AG04450 (cell line): Measurements from ENCODE around the gene SPATA19. TPM values are rescaled to one million over a fixed set of nuclear protein-coding genes. Genes with fewer than 3 reads are reported as not detected.

Experiments
- CTCF ChIA-PET: fragments of 300-600, 350-600 bp; formaldehyde crosslinking; extraction: SDS; loops from one replicate; lab custom pipeline; 2022; ENCODE audit warnings: antibody characterized with exemption, inconsistent platforms; lab: Charles Lee
- POLR2A ChIA-PET: fragments of 350-600 bp; formaldehyde crosslinking; extraction: SDS; loops from one replicate; lab custom pipeline; 2021; ENCODE audit warnings: antibody characterized with exemption, inconsistent platforms; lab: Yijun Ruan, JAX
- DNase-seq: peaks from one replicate; pipeline ENCODE4 v3.0.0-alpha.2; 2011; ENCODE audit warnings: low read depth, low spot score
- H3K27ac ChIP-seq: one replicate; pipeline ENCODE4 v1.5.1; 2012; ENCODE audit warnings: low read depth, low read length, control low read depth
- H3K27me3 ChIP-seq: one replicate; pipeline ENCODE4 v1.6.0; 2012; ENCODE audit warnings: low read length; ENCODE audit not compliant: control insufficient read depth, insufficient read depth
- H3K4me3 ChIP-seq: 2 replicates; pipeline ENCODE4 v1.5.1; 2011; ENCODE audit warnings: mild to moderate bottlenecking, low read depth, low read length, control low read depth
- H3K9me3 ChIP-seq: 2 replicates; pipeline ENCODE4 v1.5.1; 2012; ENCODE audit warnings: low read length; ENCODE audit not compliant: control insufficient read depth, insufficient read depth
- CTCF ChIP-seq: IDR thresholded peaks from 2 replicates; pipeline ENCODE4 v1.5.1; 2011; ENCODE audit warnings: low read depth, low read length, control low read depth, inconsistent platforms
- polyA plus RNA-seq: library from polyadenylated mRNA; depleted of rRNA; stranded (reverse); fragments of >200 nt; gene quantifications from 2 replicates; pipeline ENCODE4 v1.2.3, GENCODE V29; 2011

SPATA19 gene
- polyA plus RNA-seq, 1 experiment = not detected

- DNase-seq = no peak
- POLR2A ChIA-PET = no interaction called here
- H3K27me3 ChIP-seq = no peaks in the 10 kb centered on the region
- no peak for TF ChIP-seq CTCF
- H3K4me3 ChIP-seq = no peak overlapping the region
- no peak overlapping the region for H3K27ac ChIP-seq
- peaks cover 52% of the 10 kb centered on the region for H3K9me3 ChIP-seq
- CTCF ChIA-PET = no interaction called here
Measured at GRCh38 chr11:133814588-133815100, 30.7 kb downstream of the SPATA19 start.

- ChIA-PET POLR2A (no interaction called here), CTCF (no interaction called here)
- no peak for TF ChIP-seq CTCF
- H3K27me3 ChIP-seq = no peaks in the 10 kb centered on the region
- H3K27ac ChIP-seq = no peak overlapping the region
- H3K9me3 ChIP-seq = peaks cover 40% of the 10 kb centered on the region
- no peak for DNase-seq
- H3K4me3 ChIP-seq = no peak overlapping the region
Measured at GRCh38 chr11:133811850-133812685, 33.2 kb downstream of the SPATA19 start.

- ChIA-PET POLR2A (no interaction called here), CTCF (no interaction called here)
- H3K4me3 ChIP-seq = no peak overlapping the region
- no peak for DNase-seq
- peaks cover 34% of the 10 kb centered on the region for H3K9me3 ChIP-seq
- H3K27ac ChIP-seq = no peak overlapping the region
- no peaks in the 10 kb centered on the region for H3K27me3 ChIP-seq
- no peak for TF ChIP-seq CTCF
Measured at GRCh38 chr11:133810766-133811165, 34.5 kb downstream of the SPATA19 start.

GRCh38 chr11:133809569-133810491, 35.5 kb downstream of the SPATA19 start:
- Histone ChIP-seq H3K9me3 (peaks cover 34% of the 10 kb centered on the region), H3K27me3 (no peaks in the 10 kb centered on the region), H3K27ac (no peak overlapping the region), H3K4me3 (no peak overlapping the region)
- ChIA-PET CTCF (no interaction called here), POLR2A (no interaction called here)
- no peak for TF ChIP-seq CTCF
- no peak for DNase-seq
